ENCODE results near the gene C1orf21.

DNA sequence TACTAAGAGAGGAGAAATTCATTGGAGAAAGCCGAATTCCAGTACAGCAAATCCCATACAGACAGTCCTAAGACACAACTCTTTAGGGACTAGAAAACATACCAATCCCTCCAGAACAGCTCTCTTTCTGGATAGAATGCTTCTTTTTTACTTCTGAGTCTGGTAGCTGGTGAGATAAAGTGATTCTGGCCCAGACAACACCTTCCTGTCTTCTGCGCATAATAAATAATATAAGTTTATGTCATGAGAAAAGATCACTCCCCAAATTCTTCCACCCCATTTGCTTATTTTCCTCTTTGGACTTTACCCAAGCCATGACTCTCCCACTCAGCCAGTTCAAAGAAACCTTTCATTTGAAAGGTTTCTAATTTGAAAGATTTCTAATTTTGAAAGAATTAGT is 269.4 kb downstream of the C1orf21 start:
- no peak for TF ChIP-seq POLR2A (IDR thresholded peaks at IDR 0.05; ENCODE audit: low read depth, low read length)
- TF ChIP-seq POLR2AphosphoS5 (IDR thresholded peaks at IDR 0.05; ENCODE audit: low read depth, low read length): no peak
- no peak for TF ChIP-seq TAF1 (IDR thresholded peaks at IDR 0.05; ENCODE audit: borderline replicate concordance, low read depth, low read length)
